Mesothelial cell of epicardium (in vitro differentiated cells): ENCODE results near the gene ACTRT2. TPM values are rescaled to one million over a fixed set of nuclear protein-coding genes. Genes with fewer than 3 reads are reported as not detected.
A peak's percentile ranks its signal among the peaks of the same experiment; 100 is the strongest.

ENCODE experiments used
- DNase-seq, 2 experiments: peaks; one replicate each; pipeline ENCODE4 v3.0.0; 2021; ENCODE audit warnings: low spot score in 2 of 2; ENCODE audit not compliant: unreplicated experiment in 2 of 2
- H3K27ac Mint-ChIP-seq: 2 replicates; pipeline ENCODE4 v1.8.0; 2021; ENCODE audit warnings: mixed read lengths
- H3K27me3 Mint-ChIP-seq: 2 replicates; pipeline ENCODE4 v1.8.0; 2021; ENCODE audit warnings: low read depth, mixed read lengths
- H3K36me3 Mint-ChIP-seq: 2 replicates; pipeline ENCODE4 v1.8.0; 2021; ENCODE audit warnings: mixed read lengths
- H3K4me1 Mint-ChIP-seq: 2 replicates; pipeline ENCODE4 v1.8.0; 2021; ENCODE audit warnings: mixed read lengths
- H3K4me3 Mint-ChIP-seq: 2 replicates; pipeline ENCODE4 v1.8.0; 2021; ENCODE audit warnings: mild to moderate bottlenecking, moderate library complexity, mixed read lengths
- H3K9me3 Mint-ChIP-seq: 2 replicates; pipeline ENCODE4 v1.8.0; 2021; ENCODE audit warnings: mixed read lengths
- CTCF ChIP-seq: fragments of 200-600 bp; sonication (generic); IDR thresholded peaks from one replicate; pipeline ENCODE4 v1.5.0; 2021; ENCODE audit warnings: antibody characterized with exemption; ENCODE audit not compliant: unreplicated experiment
- total RNA-seq: library from RNA; stranded (reverse); gene quantifications from 3 replicates; pipeline ENCODE4 v1.2.1, GENCODE V29; 2021

Gene ACTRT2
- total RNA-seq, 1 donor from 2014 or later: not detected

- peak in 1 of 2 experiments; percentile 12 for DNase-seq
- Mint-ChIP-seq H3K9me3 (peaks cover 34% of the 10 kb centered on the region), H3K27ac (no peak overlapping the region), H3K27me3 (no peaks in the 10 kb centered on the region), H3K4me1 (no peaks in the 10 kb centered on the region), H3K36me3 (peaks cover 2% of the 10 kb centered on the region), H3K4me3 (no peak overlapping the region)
- no peak for TF ChIP-seq CTCF
These were observed 18.0 kb upstream of the ACTRT2 start for GRCh38 chr1:3003039-3003940.

- H3K4me3 Mint-ChIP-seq: no peak overlapping the region
- no peak for DNase-seq
- H3K27me3 Mint-ChIP-seq: no peaks in the 10 kb centered on the region
- peaks cover 37% of the 10 kb centered on the region for H3K9me3 Mint-ChIP-seq
- TF ChIP-seq CTCF: no peak
- H3K36me3 Mint-ChIP-seq: peaks cover 2% of the 10 kb centered on the region
- H3K4me1 Mint-ChIP-seq: no peaks in the 10 kb centered on the region
- no peak overlapping the region for H3K27ac Mint-ChIP-seq
These were observed 17.4 kb upstream of the ACTRT2 start for GRCh38 chr1:3003941-3004270.

GRCh38 chr1:3004285-3005205, 16.7 kb upstream of the ACTRT2 start:
- Mint-ChIP-seq H3K9me3 (peaks cover 35% of the 10 kb centered on the region), H3K4me1 (no peaks in the 10 kb centered on the region), H3K4me3 (no peak overlapping the region), H3K36me3 (peaks cover 2% of the 10 kb centered on the region), H3K27me3 (no peaks in the 10 kb centered on the region), H3K27ac (no peak overlapping the region)
- peak in 1 of 2 experiments; percentile 7 for DNase-seq
- no peak for TF ChIP-seq CTCF

- H3K4me1 Mint-ChIP-seq: no peaks in the 10 kb centered on the region
- no peaks in the 10 kb centered on the region for H3K27me3 Mint-ChIP-seq
- H3K36me3 Mint-ChIP-seq: peaks cover 2% of the 10 kb centered on the region
- H3K4me3 Mint-ChIP-seq: no peak overlapping the region
- no peak overlapping the region for H3K27ac Mint-ChIP-seq
- H3K9me3 Mint-ChIP-seq: peaks cover 38% of the 10 kb centered on the region
- peak in 1 of 2 experiments; percentile 6 for DNase-seq
- TF ChIP-seq CTCF: no peak
These were observed 15.5 kb upstream of the ACTRT2 start for GRCh38 chr1:3005771-3006170.

- H3K27ac Mint-ChIP-seq: no peak overlapping the region
- H3K27me3 Mint-ChIP-seq: peaks cover 5% of the 10 kb centered on the region
- H3K36me3 Mint-ChIP-seq: peaks cover 2% of the 10 kb centered on the region
- TF ChIP-seq CTCF: no peak
- DNase-seq: peak in 1 of 2 experiments; percentile 6
- H3K4me1 Mint-ChIP-seq: no peaks in the 10 kb centered on the region
- H3K4me3 Mint-ChIP-seq: no peak overlapping the region
- peaks cover 43% of the 10 kb centered on the region for H3K9me3 Mint-ChIP-seq
These were observed 13.7 kb upstream of the ACTRT2 start for GRCh38 chr1:3007298-3008147.
